ENCODE results near the gene LDLRAD4.

LDLRAD4 gene

DNA sequence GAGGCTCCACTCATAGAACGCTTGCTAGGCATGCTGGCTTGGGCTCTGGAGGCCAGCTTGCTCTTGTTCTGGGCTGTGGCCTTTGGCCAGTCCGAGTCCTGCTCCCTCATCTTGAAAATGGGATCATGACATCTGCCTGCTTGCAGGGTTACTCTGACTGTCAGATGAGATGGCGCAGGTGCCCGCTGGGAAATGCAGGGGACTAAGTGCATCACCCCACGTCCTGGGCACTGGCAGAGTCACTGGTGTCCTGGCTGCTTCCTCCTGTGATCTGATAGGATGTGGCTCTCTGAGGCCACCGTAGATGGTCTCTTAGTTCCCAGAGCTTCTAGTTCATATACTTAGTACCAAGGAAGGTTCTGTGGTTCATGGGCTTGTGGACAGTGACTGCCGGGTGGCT is 18.5 kb downstream of the LDLRAD4 start:
- no peak for ATAC-seq
- TF ChIP-seq, protein P1, sequence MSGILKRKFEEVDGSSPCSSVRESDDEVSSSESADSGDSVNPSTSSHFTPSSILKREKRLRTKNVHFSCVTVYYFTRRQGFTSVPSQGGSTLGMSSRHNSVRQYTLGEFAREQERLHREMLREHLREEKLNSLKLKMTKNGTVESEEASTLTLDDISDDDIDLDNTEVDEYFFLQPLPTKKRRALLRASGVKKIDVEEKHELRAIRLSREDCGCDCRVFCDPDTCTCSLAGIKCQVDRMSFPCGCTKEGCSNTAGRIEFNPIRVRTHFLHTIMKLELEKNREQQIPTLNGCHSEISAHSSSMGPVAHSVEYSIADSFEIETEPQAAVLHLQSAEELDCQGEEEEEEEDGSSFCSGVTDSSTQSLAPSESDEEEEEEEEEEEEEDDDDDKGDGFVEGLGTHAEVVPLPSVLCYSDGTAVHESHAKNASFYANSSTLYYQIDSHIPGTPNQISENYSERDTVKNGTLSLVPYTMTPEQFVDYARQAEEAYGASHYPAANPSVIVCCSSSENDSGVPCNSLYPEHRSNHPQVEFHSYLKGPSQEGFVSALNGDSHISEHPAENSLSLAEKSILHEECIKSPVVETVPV (CRISPR knock-in tag; IDR thresholded peaks at IDR 0.05) = no peak
- TF ChIP-seq TOX (CRISPR knock-in tag; IDR thresholded peaks at IDR 0.05; ENCODE audit: borderline replicate concordance) (no peak), RARB (CRISPR knock-in tag; IDR thresholded peaks at IDR 0.05) (no peak), ARNTL (CRISPR knock-in tag; IDR thresholded peaks at IDR 0.05; ENCODE audit: borderline replicate concordance, low read depth) (no peak)
- TF ChIP-seq, protein P2, sequence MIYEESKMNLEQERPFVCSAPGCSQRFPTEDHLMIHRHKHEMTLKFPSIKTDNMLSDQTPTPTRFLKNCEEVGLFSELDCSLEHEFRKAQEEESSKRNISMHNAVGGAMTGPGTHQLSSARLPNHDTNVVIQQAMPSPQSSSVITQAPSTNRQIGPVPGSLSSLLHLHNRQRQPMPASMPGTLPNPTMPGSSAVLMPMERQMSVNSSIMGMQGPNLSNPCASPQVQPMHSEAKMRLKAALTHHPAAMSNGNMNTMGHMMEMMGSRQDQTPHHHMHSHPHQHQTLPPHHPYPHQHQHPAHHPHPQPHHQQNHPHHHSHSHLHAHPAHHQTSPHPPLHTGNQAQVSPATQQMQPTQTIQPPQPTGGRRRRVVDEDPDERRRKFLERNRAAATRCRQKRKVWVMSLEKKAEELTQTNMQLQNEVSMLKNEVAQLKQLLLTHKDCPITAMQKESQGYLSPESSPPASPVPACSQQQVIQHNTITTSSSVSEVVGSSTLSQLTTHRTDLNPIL (CRISPR knock-in tag; IDR thresholded peaks at IDR 0.05; ENCODE audit: low read depth) = no peak

DNA sequence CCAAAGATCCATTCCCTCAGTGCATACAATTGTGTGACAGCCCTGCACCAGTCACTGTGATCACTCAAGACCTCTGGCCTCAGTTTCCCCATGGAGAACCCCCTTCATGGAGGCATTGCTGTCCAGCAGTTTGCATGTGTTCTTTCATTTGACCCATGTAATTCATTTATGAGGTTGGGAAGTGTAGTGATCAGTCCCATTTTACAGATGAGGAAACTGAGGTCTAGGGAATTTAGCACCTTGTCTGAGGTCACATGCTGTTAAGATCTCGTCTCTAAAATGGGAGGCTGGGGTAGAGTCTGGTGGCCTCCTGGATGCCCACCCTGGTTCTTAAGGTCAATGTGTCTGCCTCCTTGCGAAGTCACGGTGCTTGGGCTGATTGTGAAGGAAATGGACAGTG is 19.1 kb downstream of the LDLRAD4 start:
- no peak for ATAC-seq
- TF ChIP-seq, protein P3, sequence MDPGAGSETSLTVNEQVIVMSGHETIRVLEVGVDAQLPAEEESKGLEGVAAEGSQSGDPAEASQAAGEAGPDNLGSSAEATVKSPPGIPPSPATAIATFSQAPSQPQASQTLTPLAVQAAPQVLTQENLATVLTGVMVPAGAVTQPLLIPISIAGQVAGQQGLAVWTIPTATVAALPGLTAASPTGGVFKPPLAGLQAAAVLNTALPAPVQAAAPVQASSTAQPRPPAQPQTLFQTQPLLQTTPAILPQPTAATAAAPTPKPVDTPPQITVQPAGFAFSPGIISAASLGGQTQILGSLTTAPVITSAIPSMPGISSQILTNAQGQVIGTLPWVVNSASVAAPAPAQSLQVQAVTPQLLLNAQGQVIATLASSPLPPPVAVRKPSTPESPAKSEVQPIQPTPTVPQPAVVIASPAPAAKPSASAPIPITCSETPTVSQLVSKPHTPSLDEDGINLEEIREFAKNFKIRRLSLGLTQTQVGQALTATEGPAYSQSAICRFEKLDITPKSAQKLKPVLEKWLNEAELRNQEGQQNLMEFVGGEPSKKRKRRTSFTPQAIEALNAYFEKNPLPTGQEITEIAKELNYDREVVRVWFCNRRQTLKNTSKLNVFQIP (CRISPR knock-in tag; IDR thresholded peaks at IDR 0.05; ENCODE audit: borderline replicate concordance, low read depth) = no peak
- TF ChIP-seq, protein P2 (CRISPR knock-in tag; IDR thresholded peaks at IDR 0.05; ENCODE audit: low read depth) = no peak
- TF ChIP-seq ZFP30 (CRISPR knock-in tag; IDR thresholded peaks at IDR 0.05) = no peak
- TF ChIP-seq ESRRG (CRISPR knock-in tag; IDR thresholded peaks at IDR 0.05) = no peak
- no peak for TF ChIP-seq ARNTL (CRISPR knock-in tag; IDR thresholded peaks at IDR 0.05; ENCODE audit: borderline replicate concordance, low read depth)
- no peak for TF ChIP-seq CSDC2 (CRISPR knock-in tag; IDR thresholded peaks at IDR 0.05)
- TF ChIP-seq, protein P1 (CRISPR knock-in tag; IDR thresholded peaks at IDR 0.05) = no peak
- no peak for TF ChIP-seq TOX (CRISPR knock-in tag; IDR thresholded peaks at IDR 0.05; ENCODE audit: borderline replicate concordance)
- no peak for TF ChIP-seq GLIS3 (CRISPR knock-in tag; IDR thresholded peaks at IDR 0.05)
- no peak for TF ChIP-seq ZC3H10 (CRISPR knock-in tag; IDR thresholded peaks at IDR 0.05)
- no peak for TF ChIP-seq ZNF565 (CRISPR knock-in tag; conservative IDR thresholded peaks at IDR 0.05; ENCODE audit: low read depth)
- no peak for TF ChIP-seq ISL1 (CRISPR knock-in tag; IDR thresholded peaks at IDR 0.05)
- no peak for TF ChIP-seq PPARA (CRISPR knock-in tag; IDR thresholded peaks at IDR 0.05; ENCODE audit: borderline replicate concordance)
- no peak for TF ChIP-seq ZNF8 (CRISPR knock-in tag; IDR thresholded peaks at IDR 0.05)
- TF ChIP-seq ZNF70 (CRISPR knock-in tag; IDR thresholded peaks at IDR 0.05) = no peak
- TF ChIP-seq BACH2 (CRISPR knock-in tag; IDR thresholded peaks at IDR 0.05; ENCODE audit: borderline replicate concordance) = no peak
- TF ChIP-seq, protein P4, sequence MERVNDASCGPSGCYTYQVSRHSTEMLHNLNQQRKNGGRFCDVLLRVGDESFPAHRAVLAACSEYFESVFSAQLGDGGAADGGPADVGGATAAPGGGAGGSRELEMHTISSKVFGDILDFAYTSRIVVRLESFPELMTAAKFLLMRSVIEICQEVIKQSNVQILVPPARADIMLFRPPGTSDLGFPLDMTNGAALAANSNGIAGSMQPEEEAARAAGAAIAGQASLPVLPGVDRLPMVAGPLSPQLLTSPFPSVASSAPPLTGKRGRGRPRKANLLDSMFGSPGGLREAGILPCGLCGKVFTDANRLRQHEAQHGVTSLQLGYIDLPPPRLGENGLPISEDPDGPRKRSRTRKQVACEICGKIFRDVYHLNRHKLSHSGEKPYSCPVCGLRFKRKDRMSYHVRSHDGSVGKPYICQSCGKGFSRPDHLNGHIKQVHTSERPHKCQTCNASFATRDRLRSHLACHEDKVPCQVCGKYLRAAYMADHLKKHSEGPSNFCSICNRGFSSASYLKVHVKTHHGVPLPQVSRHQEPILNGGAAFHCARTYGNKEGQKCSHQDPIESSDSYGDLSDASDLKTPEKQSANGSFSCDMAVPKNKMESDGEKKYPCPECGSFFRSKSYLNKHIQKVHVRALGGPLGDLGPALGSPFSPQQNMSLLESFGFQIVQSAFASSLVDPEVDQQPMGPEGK (CRISPR knock-in tag; IDR thresholded peaks at IDR 0.05; ENCODE audit: borderline replicate concordance) = no peak

DNA sequence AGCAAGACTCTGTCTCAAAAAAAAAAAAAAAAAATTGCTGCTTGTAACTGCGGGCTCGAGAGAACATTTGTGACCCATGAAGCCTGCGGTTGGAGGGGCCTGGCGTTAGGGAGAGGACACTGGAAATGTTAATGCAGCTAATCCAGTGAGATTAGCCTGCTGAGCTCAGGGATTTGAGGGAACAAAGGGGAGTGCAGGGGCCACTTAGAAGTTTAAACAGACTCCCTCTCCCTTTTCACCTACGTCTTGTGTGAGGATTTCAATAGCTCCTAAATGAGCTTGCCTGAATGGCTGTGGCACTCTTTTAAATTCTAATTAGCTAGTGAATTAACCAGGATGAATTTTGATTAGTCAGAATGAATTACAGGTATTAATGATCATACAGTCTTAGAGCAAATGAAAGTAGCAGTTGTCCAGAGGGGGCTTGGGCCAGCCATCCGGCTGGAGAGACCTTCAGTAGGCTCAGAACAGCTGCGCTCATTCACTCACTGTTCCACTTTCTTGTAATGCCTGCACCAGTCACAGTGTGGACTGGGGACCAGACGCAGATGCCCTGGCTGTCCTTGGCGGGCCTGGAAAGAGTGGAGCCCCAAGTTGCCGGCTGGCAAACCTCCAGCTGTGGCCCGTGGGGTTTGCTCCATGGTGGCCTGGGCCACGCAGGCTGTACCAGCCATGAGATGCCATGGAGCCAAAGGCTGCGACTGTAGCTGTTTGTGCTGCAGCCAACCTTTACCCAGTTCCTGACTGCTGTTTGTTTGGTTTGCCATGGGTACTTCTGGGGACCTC is 20.8 kb downstream of the LDLRAD4 start:
- ATAC-seq = no peak; the same call in 2 of the 3 replicates
- TF ChIP-seq, protein P1 (CRISPR knock-in tag; IDR thresholded peaks at IDR 0.05) = no peak
- TF ChIP-seq ZNF8 (CRISPR knock-in tag; IDR thresholded peaks at IDR 0.05) (no peak), ZNF70 (CRISPR knock-in tag; IDR thresholded peaks at IDR 0.05) (no peak), PPARA (CRISPR knock-in tag; IDR thresholded peaks at IDR 0.05; ENCODE audit: borderline replicate concordance) (no peak), TOX (CRISPR knock-in tag; IDR thresholded peaks at IDR 0.05; ENCODE audit: borderline replicate concordance) (no peak), ESRRG (CRISPR knock-in tag; IDR thresholded peaks at IDR 0.05) (no peak), OSR1 (CRISPR knock-in tag; IDR thresholded peaks at IDR 0.05) (no peak), BACH2 (CRISPR knock-in tag; IDR thresholded peaks at IDR 0.05; ENCODE audit: borderline replicate concordance) (no peak), ISL1 (CRISPR knock-in tag; IDR thresholded peaks at IDR 0.05) (no peak)
- TF ChIP-seq, protein P5, sequence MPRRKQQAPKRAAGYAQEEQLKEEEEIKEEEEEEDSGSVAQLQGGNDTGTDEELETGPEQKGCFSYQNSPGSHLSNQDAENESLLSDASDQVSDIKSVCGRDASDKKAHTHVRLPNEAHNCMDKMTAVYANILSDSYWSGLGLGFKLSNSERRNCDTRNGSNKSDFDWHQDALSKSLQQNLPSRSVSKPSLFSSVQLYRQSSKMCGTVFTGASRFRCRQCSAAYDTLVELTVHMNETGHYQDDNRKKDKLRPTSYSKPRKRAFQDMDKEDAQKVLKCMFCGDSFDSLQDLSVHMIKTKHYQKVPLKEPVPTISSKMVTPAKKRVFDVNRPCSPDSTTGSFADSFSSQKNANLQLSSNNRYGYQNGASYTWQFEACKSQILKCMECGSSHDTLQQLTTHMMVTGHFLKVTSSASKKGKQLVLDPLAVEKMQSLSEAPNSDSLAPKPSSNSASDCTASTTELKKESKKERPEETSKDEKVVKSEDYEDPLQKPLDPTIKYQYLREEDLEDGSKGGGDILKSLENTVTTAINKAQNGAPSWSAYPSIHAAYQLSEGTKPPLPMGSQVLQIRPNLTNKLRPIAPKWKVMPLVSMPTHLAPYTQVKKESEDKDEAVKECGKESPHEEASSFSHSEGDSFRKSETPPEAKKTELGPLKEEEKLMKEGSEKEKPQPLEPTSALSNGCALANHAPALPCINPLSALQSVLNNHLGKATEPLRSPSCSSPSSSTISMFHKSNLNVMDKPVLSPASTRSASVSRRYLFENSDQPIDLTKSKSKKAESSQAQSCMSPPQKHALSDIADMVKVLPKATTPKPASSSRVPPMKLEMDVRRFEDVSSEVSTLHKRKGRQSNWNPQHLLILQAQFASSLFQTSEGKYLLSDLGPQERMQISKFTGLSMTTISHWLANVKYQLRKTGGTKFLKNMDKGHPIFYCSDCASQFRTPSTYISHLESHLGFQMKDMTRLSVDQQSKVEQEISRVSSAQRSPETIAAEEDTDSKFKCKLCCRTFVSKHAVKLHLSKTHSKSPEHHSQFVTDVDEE (CRISPR knock-in tag; IDR thresholded peaks at IDR 0.05) = no peak
- TF ChIP-seq, protein P2 (CRISPR knock-in tag; IDR thresholded peaks at IDR 0.05; ENCODE audit: low read depth) = no peak

All from SK-N-SH treated with all-trans-retinoic acid at 6 μM for 48 hours (cell line).